Measurements from ENCODE around the gene SYT13.

SYT13 gene

DNA sequence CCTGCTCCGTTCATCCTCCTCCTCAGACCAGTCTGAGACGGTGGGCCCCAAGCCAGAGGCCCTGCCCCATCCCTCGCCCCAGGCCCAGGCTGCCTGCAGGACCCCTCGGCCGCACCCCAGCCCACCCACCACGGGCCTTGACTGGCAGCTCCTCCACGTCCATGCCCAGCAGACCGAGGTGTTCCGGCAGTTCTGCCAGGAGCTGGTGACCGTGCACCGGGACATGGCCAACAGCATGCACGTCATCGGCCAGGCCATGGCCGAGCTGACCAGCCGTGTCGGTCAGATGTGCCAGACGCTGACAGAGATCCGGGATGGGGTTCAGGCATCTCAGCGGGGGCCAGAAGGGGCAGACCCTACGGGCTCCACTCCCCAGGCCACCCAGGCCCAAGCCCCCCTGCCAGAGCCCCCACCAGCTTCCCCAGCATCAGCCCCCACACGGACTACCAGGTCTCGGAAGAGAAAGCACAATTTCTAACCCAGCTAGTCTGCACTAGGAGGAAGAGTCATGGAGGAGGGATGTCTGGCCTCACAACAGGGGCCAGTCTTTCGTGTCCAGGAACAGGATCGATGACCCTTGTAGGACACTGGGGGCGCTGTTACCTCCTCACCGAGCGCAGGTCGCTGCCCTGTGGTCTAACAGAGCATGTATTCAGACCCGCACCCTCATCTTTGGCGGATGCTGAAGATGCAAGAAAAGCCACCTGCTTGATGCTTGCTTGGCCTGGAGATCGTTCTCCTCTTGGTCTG, 73.4 kb downstream of the SYT13 start:
- H3K27ac ChIP-seq: no peak overlapping the region
- no peak for TF ChIP-seq ZFX (IDR thresholded peaks at IDR 0.05)
- TF ChIP-seq, protein P1, sequence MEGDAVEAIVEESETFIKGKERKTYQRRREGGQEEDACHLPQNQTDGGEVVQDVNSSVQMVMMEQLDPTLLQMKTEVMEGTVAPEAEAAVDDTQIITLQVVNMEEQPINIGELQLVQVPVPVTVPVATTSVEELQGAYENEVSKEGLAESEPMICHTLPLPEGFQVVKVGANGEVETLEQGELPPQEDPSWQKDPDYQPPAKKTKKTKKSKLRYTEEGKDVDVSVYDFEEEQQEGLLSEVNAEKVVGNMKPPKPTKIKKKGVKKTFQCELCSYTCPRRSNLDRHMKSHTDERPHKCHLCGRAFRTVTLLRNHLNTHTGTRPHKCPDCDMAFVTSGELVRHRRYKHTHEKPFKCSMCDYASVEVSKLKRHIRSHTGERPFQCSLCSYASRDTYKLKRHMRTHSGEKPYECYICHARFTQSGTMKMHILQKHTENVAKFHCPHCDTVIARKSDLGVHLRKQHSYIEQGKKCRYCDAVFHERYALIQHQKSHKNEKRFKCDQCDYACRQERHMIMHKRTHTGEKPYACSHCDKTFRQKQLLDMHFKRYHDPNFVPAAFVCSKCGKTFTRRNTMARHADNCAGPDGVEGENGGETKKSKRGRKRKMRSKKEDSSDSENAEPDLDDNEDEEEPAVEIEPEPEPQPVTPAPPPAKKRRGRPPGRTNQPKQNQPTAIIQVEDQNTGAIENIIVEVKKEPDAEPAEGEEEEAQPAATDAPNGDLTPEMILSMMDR (conservative IDR thresholded peaks at IDR 0.05): peak; percentile 47

DNA sequence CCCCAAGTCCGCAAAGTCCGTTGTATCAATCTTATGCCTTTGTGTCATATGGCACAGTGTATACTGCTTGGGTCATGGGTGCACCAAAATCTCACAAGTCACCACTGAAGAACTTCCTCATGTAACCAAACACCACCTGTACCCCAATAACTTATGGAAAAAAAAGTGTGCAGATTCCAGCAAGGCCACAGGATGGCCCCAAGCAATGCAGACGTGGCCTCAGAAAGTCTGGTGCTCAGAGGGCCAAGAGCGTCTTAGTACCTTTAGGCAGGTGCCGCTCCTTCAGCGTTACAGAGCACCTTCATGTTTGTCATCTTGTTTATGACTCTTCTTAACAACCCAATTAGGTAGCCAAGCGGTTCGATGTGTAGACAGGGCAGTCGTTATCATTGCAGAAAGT, 74.4 kb downstream of the SYT13 start:
- H3K27ac ChIP-seq: no peak overlapping the region
- no peak for TF ChIP-seq ZFX (IDR thresholded peaks at IDR 0.05)
- TF ChIP-seq, protein P1 (conservative IDR thresholded peaks at IDR 0.05): no peak

DNA sequence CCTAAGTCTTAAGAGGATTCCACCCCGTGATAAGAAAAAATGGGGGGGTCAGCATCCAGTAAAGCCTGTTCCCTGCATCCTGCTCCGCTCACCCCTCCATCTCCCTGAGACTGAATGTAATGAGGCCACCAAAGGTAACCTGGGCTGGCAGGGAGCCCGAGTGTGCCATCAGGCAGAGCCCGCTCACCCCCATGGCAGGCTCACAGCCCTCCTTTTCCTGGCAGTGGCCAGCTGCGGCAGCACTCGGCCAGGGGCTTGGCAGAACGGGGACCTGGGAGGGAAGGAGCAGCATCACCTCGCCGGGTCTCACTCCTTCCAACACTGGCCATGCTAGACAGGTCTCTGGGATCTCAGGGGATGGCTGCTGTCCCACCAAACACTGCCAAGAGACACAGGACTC, 75.3 kb downstream of the SYT13 start:
- H3K27ac ChIP-seq: no peak overlapping the region
- TF ChIP-seq, protein P1 (conservative IDR thresholded peaks at IDR 0.05): no peak
- TF ChIP-seq ZFX (IDR thresholded peaks at IDR 0.05): no peak

- no peak overlapping the region for H3K27ac ChIP-seq
These were observed 76.0 kb downstream of the SYT13 start for GRCh38 chr11:45209891-45210699.

GRCh38 chr11:45209000-45209879, 76.9 kb downstream of the SYT13 start:
- TF ChIP-seq ZFX (IDR thresholded peaks at IDR 0.05): no peak
- TF ChIP-seq, protein P1 (conservative IDR thresholded peaks at IDR 0.05): no peak
- H3K27ac ChIP-seq: no peak overlapping the region

More at GRCh38 chr11:45209891-45210699, 76.0 kb downstream of the SYT13 start:
- TF ChIP-seq ZFX (IDR thresholded peaks at IDR 0.05): no peak
- TF ChIP-seq, protein P1 (conservative IDR thresholded peaks at IDR 0.05): no peak

- TF ChIP-seq ZFX (IDR thresholded peaks at IDR 0.05): no peak
- TF ChIP-seq, protein P1 (conservative IDR thresholded peaks at IDR 0.05): no peak
- H3K27ac ChIP-seq: no peak overlapping the region
These were observed 78.0 kb downstream of the SYT13 start for GRCh38 chr11:45208135-45208534.
